Neural cell (in vitro differentiated cells): ENCODE results near the gene LDLRAD4. TPM values are rescaled to one million over a fixed set of nuclear protein-coding genes. Genes with fewer than 3 reads are reported as not detected.

Experiments
- H2AFZ ChIP-seq: fragments of 200-600, 300-800 bp; sonication (generic), shearing (Covaris generic); 2 replicates; pipeline ENCODE4 v1.6.0; 2014; ENCODE audit warnings: low read depth, mild to moderate bottlenecking, antibody characterized with exemption, low read length, moderate library complexity
- H3F3A ChIP-seq: fragments of 200-600 bp; shearing (Covaris generic); 2 replicates; pipeline ENCODE4 v1.6.1; 2016; ENCODE audit warnings: mild to moderate bottlenecking, moderate library complexity, mixed read lengths, antibody characterized with exemption, low read length; ENCODE audit not compliant: insufficient read depth, poor library complexity, severe bottlenecking
- H3K27ac ChIP-seq: fragments of 200-600, 300-800 bp; sonication (generic), shearing (Covaris generic); 2 replicates; pipeline ENCODE4 v1.5.1; 2014; ENCODE audit warnings: mild to moderate bottlenecking, low read length, moderate library complexity
- H3K27me3 ChIP-seq: fragments of 300-800, 200-600 bp; sonication (generic), shearing (Covaris generic); 2 replicates; pipeline ENCODE4 v1.6.0; 2014; ENCODE audit warnings: mild to moderate bottlenecking, low read depth, low read length, moderate library complexity; ENCODE audit not compliant: insufficient read depth
- H3K36me3 ChIP-seq: fragments of 300-800, 200-600 bp; sonication (generic), shearing (Covaris generic); 2 replicates; pipeline ENCODE4 v1.5.1; 2014; ENCODE audit warnings: mild to moderate bottlenecking, antibody characterized with exemption, low read length, moderate library complexity; ENCODE audit not compliant: insufficient read depth
- H3K4me2 ChIP-seq: fragments of 300-800, 200-600 bp; sonication (generic), shearing (Covaris generic); 2 replicates; pipeline ENCODE4 v1.6.0; 2014; ENCODE audit warnings: mild to moderate bottlenecking, low read length
- H3K4me3 ChIP-seq: fragments of 300-800, 200-600 bp; sonication (generic), shearing (Covaris generic); 2 replicates; pipeline ENCODE4 v1.5.1; 2014; ENCODE audit warnings: mild to moderate bottlenecking, low read length, moderate library complexity
- H3K79me2 ChIP-seq: fragments of 200-600 bp; shearing (Covaris generic); replicated peaks from 2 replicates; pipeline ENCODE4 v1.6.0; 2014; ENCODE audit warnings: mild to moderate bottlenecking, low read length, moderate library complexity; ENCODE audit not compliant: insufficient read depth
- H3K9ac ChIP-seq: fragments of 300-800, 200-600 bp; sonication (generic), shearing (Covaris generic); 2 replicates; pipeline ENCODE4 v1.6.1; 2016; ENCODE audit warnings: mild to moderate bottlenecking, low read length, mixed read lengths
- H3K9me2 ChIP-seq: fragments of 200-600 bp; shearing (Covaris generic); 2 replicates; pipeline ENCODE4 v1.6.1; 2016; ENCODE audit warnings: mild to moderate bottlenecking, low read length, mixed read lengths; ENCODE audit not compliant: insufficient read depth
- H3K9me3 ChIP-seq: fragments of 200-600, 300-800 bp; sonication (generic), shearing (Covaris generic); 2 replicates; pipeline ENCODE4 v1.6.1; 2016; ENCODE audit warnings: mild to moderate bottlenecking, mixed run types, low read length, moderate library complexity, mixed read lengths
- H4K20me1 ChIP-seq: fragments of 200-600 bp; shearing (Covaris generic); 2 replicates; pipeline ENCODE4 v1.6.1; 2016; ENCODE audit warnings: mild to moderate bottlenecking, mixed run types; ENCODE audit not compliant: insufficient read depth
- EP300 ChIP-seq: fragments of 450-650 bp; conservative IDR thresholded peaks from 2 replicates; pipeline ENCODE4 v1.6.1; 2014; ENCODE audit warnings: antibody characterized with exemption, mild to moderate bottlenecking, moderate library complexity; ENCODE audit not compliant: poor library complexity, severe bottlenecking
- EZH2 ChIP-seq: fragments of 200-600, 300-800 bp; shearing (Covaris generic), sonication (generic); IDR thresholded peaks from 2 replicates; pipeline ENCODE4 v1.6.1; 2014; ENCODE audit warnings: antibody characterized with exemption, low read length, borderline replicate concordance, mild to moderate bottlenecking; ENCODE audit not compliant: insufficient read depth, poor library complexity, severe bottlenecking
- MXI1 ChIP-seq: fragments of 450-650 bp; conservative IDR thresholded peaks from 2 replicates; pipeline ENCODE4 v1.6.1; 2014; ENCODE audit warnings: antibody characterized with exemption, mild to moderate bottlenecking; ENCODE audit not compliant: poor library complexity, severe bottlenecking
- POLR2AphosphoS5 ChIP-seq: IDR thresholded peaks from 2 replicates; pipeline ENCODE4 v1.6.1; 2012
- RAD21 ChIP-seq: fragments of 450-650 bp; conservative IDR thresholded peaks from 2 replicates; pipeline ENCODE4 v1.6.1; 2014; ENCODE audit warnings: antibody characterized with exemption, mild to moderate bottlenecking, moderate library complexity
- REST ChIP-seq: IDR thresholded peaks from 2 replicates; pipeline ENCODE4 v1.6.1; 2012; ENCODE audit warnings: borderline replicate concordance
- SMC3 ChIP-seq: fragments of 450-650 bp; conservative IDR thresholded peaks from 2 replicates; pipeline ENCODE4 v1.6.1; 2014; ENCODE audit warnings: antibody characterized with exemption, mild to moderate bottlenecking, moderate library complexity; ENCODE audit not compliant: poor library complexity
- TAF1 ChIP-seq: IDR thresholded peaks from 2 replicates; pipeline ENCODE4 v1.6.1; 2012; ENCODE audit warnings: low read depth
- polyA plus RNA-seq: library from polyadenylated mRNA; depleted of rRNA; stranded (reverse); fragments of >200 nt; gene quantifications from 2 replicates; pipeline ENCODE4 v1.2.3, GENCODE V29; 2014
- TF ChIP-seq, protein P1 (sequence below): fragments of 450-650 bp; IDR thresholded peaks from 2 replicates; pipeline ENCODE4 v1.5.1; 2014; ENCODE audit warnings: antibody characterized with exemption, mild to moderate bottlenecking, moderate library complexity; ENCODE audit not compliant: poor library complexity, severe bottlenecking

Gene LDLRAD4
- polyA plus RNA-seq, 1 donor from 2014 or later: 3.7 TPM

GRCh38 chr18:13389491-13390131 lies 171.1 kb downstream of the LDLRAD4 start:
- Histone ChIP-seq H4K20me1 (no peaks in the 10 kb centered on the region), H2AFZ (no peak overlapping the region), H3K36me3 (no peaks in the 10 kb centered on the region), H3K4me3 (no peak overlapping the region), H3F3A (no peaks in the 10 kb centered on the region), H3K79me2 (no peaks in the 10 kb centered on the region), H3K9ac (no peak overlapping the region), H3K9me2 (no peaks in the 10 kb centered on the region), H3K27me3 (no peaks in the 10 kb centered on the region), H3K9me3 (no peaks in the 10 kb centered on the region), H3K4me2 (no peak overlapping the region), H3K27ac (no peak overlapping the region)
- TF ChIP-seq RAD21 (no peak), TAF1 (no peak), SMC3 (no peak), REST (no peak), EZH2 (no peak), POLR2AphosphoS5 (no peak), EP300 (no peak), MXI1 (no peak)
- TF ChIP-seq, protein P1, sequence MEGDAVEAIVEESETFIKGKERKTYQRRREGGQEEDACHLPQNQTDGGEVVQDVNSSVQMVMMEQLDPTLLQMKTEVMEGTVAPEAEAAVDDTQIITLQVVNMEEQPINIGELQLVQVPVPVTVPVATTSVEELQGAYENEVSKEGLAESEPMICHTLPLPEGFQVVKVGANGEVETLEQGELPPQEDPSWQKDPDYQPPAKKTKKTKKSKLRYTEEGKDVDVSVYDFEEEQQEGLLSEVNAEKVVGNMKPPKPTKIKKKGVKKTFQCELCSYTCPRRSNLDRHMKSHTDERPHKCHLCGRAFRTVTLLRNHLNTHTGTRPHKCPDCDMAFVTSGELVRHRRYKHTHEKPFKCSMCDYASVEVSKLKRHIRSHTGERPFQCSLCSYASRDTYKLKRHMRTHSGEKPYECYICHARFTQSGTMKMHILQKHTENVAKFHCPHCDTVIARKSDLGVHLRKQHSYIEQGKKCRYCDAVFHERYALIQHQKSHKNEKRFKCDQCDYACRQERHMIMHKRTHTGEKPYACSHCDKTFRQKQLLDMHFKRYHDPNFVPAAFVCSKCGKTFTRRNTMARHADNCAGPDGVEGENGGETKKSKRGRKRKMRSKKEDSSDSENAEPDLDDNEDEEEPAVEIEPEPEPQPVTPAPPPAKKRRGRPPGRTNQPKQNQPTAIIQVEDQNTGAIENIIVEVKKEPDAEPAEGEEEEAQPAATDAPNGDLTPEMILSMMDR: no peak

GRCh38 chr18:13390196-13390595 lies 171.6 kb downstream of the LDLRAD4 start:
- Histone ChIP-seq H3K79me2 (no peaks in the 10 kb centered on the region), H3K9me3 (no peaks in the 10 kb centered on the region), H3F3A (no peaks in the 10 kb centered on the region), H3K9ac (no peak overlapping the region), H3K36me3 (no peaks in the 10 kb centered on the region), H3K4me3 (no peak overlapping the region), H3K27ac (no peak overlapping the region), H2AFZ (no peak overlapping the region), H3K4me2 (no peak overlapping the region), H3K27me3 (no peaks in the 10 kb centered on the region), H3K9me2 (no peaks in the 10 kb centered on the region), H4K20me1 (no peaks in the 10 kb centered on the region)
- TF ChIP-seq SMC3 (no peak), RAD21 (no peak), POLR2AphosphoS5 (no peak)
- TF ChIP-seq, protein P1: no peak
